Stomach (tissue), 4 donors: ENCODE measurements around the gene BRD9.

Source experiments
- CTCF ChIP-seq, 7 experiments: fragments of 450-650 bp in 4 of 7; fragments of 200-600 bp in 3 of 7; sonication (generic) in 3 of 7; IDR thresholded peaks; one replicate each; pipeline ENCODE4 v1.5.1; 2016 to 2019; ENCODE audit warnings: antibody characterized with exemption in 7 of 7, control low read depth in 2 of 7, mild to moderate bottlenecking in 1 of 7
- EP300 ChIP-seq: sonication (generic); formaldehyde crosslinking; IDR thresholded peaks from one replicate; pipeline ENCODE4 v1.6.1; 2017; ENCODE audit warnings: antibody characterized with exemption
- POLR2A ChIP-seq, 4 donors: fragments of 450-650 bp; IDR thresholded peaks; one replicate each; pipeline ENCODE4 v1.6.1; 2016; ENCODE audit warnings: antibody characterized with exemption in 4 of 4, control low read depth in 2 of 4, mild to moderate bottlenecking in 1 of 4, moderate library complexity in 1 of 4

GRCh38 chr5:885529-885928, 7.1 kb downstream of the BRD9 start:
- no peak for TF ChIP-seq CTCF (IDR thresholded peaks at IDR 0.05)
- no peak for TF ChIP-seq EP300
- no peak for TF ChIP-seq POLR2A (IDR thresholded peaks at IDR 0.05)
